GM23338 (cell line): ENCODE data around the gene XRN1. TPM values are rescaled to one million over a fixed set of nuclear protein-coding genes. Genes with fewer than 3 reads are reported as not detected.

Experiments used
- ATAC-seq: fragments of 200-7000 bp; cut with Tn5 transposase; 3 replicates; pipeline ENCODE4 v1.9.1; 2020
- DNase-seq: peaks from one replicate; pipeline ENCODE4 v3.0.0-alpha.2; 2015; ENCODE audit warnings: low spot score
- H2AFZ ChIP-seq: fragments of 200-600 bp; sonication (generic); 2 replicates; pipeline ENCODE4 v1.8.0; 2016; ENCODE audit warnings: antibody characterized with exemption, mild to moderate bottlenecking, moderate library complexity
- H3F3A ChIP-seq: fragments of 200-600 bp; sonication (generic); replicated peaks from 2 replicates; pipeline ENCODE4 v1.8.0; 2017; ENCODE audit warnings: antibody characterized with exemption, mixed run types, low read depth
- H3K27ac ChIP-seq: fragments of 200-600 bp; sonication (generic); 2 replicates; pipeline ENCODE4 v1.6.1; 2016; ENCODE audit warnings: low read depth
- H3K27me3 ChIP-seq: fragments of 200-600 bp; sonication (generic); 2 replicates; pipeline ENCODE4 v1.8.0; 2016; ENCODE audit warnings: mild to moderate bottlenecking, mixed run types, moderate library complexity; ENCODE audit not compliant: insufficient read depth
- H3K36me3 ChIP-seq: fragments of 200-600 bp; sonication (generic); 2 replicates; pipeline ENCODE4 v1.8.0; 2016; ENCODE audit warnings: mild to moderate bottlenecking; ENCODE audit not compliant: insufficient read depth
- H3K4me1 ChIP-seq: fragments of 200-600 bp; sonication (generic); 2 replicates; pipeline ENCODE4 v1.8.0; 2016; ENCODE audit warnings: mild to moderate bottlenecking, moderate library complexity; ENCODE audit not compliant: insufficient read depth
- H3K4me2 ChIP-seq: fragments of 200-600 bp; sonication (generic); 2 replicates; pipeline ENCODE4 v1.7.1; 2017; ENCODE audit warnings: mixed run types
- H3K4me3 ChIP-seq: fragments of 200-600 bp; sonication (generic); 2 replicates; pipeline ENCODE4 v1.6.1; 2016; ENCODE audit warnings: mixed run types
- H3K79me2 ChIP-seq: fragments of 200-600 bp; sonication (generic); replicated peaks from 2 replicates; pipeline ENCODE4 v1.8.0; 2017; ENCODE audit warnings: mild to moderate bottlenecking; ENCODE audit not compliant: insufficient read depth
- H3K9me2 ChIP-seq: fragments of 200-600 bp; sonication (generic); 2 replicates; pipeline ENCODE4 v1.8.0; 2017; ENCODE audit not compliant: insufficient read depth
- H4K20me1 ChIP-seq: fragments of 200-600 bp; sonication (generic); replicated peaks from 2 replicates; pipeline ENCODE4 v1.8.0; 2017; ENCODE audit warnings: mild to moderate bottlenecking; ENCODE audit not compliant: insufficient read depth
- H3K27ac Mint-ChIP-seq: 2 replicates; pipeline ENCODE4 v1.8.0; 2020; ENCODE audit warnings: inconsistent platforms, mild to moderate bottlenecking, moderate library complexity, mixed read lengths
- H3K27me3 Mint-ChIP-seq: 3 replicates; pipeline ENCODE4 v1.8.0; 2022; ENCODE audit warnings: low read depth, mild to moderate bottlenecking, moderate library complexity, mixed read lengths, inconsistent platforms; ENCODE audit not compliant: insufficient read depth, poor library complexity
- H3K36me3 Mint-ChIP-seq: 3 replicates; pipeline ENCODE4 v1.8.0; 2021; ENCODE audit warnings: low read depth, mild to moderate bottlenecking, inconsistent platforms, moderate library complexity, mixed read lengths
- H3K4me1 Mint-ChIP-seq: 3 replicates; pipeline ENCODE4 v1.8.0; 2020; ENCODE audit warnings: mild to moderate bottlenecking, inconsistent platforms, mixed read lengths
- H3K4me3 Mint-ChIP-seq: 3 replicates; pipeline ENCODE4 v1.8.0; 2021; ENCODE audit warnings: moderate library complexity, mild to moderate bottlenecking, inconsistent platforms, mixed read lengths
- H3K9me3 Mint-ChIP-seq: 3 replicates; pipeline ENCODE4 v1.8.0; 2020; ENCODE audit warnings: moderate library complexity, mild to moderate bottlenecking, inconsistent platforms, mixed read lengths
- CREB1 ChIP-seq: fragments of 250-450 bp; sonication (Bioruptor Pico); IDR thresholded peaks from 2 replicates; pipeline ENCODE4 v1.5.0; 2020; ENCODE audit warnings: low read depth, mild to moderate bottlenecking, moderate library complexity
- EZH2 ChIP-seq: fragments of 200-600 bp; sonication (generic); IDR thresholded peaks from one replicate; pipeline ENCODE4 v1.8.0; 2017; ENCODE audit warnings: antibody characterized with exemption, mild to moderate bottlenecking, low read depth; ENCODE audit not compliant: unreplicated experiment
- EZH2phosphoT487 ChIP-seq: fragments of 200-600 bp; sonication (generic); IDR thresholded peaks from one replicate; pipeline ENCODE4 v1.8.1; 2018; ENCODE audit warnings: antibody characterized with exemption; ENCODE audit not compliant: unreplicated experiment
- JUNB ChIP-seq: IDR thresholded peaks from one replicate; pipeline ENCODE4 v1.6.1; 2016; ENCODE audit warnings: antibody characterized with exemption; ENCODE audit not compliant: unreplicated experiment
- NANOG ChIP-seq: IDR thresholded peaks from 2 replicates; pipeline ENCODE4 v1.6.1; 2016; ENCODE audit warnings: antibody characterized with exemption, borderline replicate concordance
- STAT1 ChIP-seq: IDR thresholded peaks from one replicate; pipeline ENCODE4 v1.6.1; 2016; ENCODE audit warnings: antibody characterized with exemption; ENCODE audit not compliant: unreplicated experiment
- ZNF114 ChIP-seq: fragments of 250-450 bp; sonication (Bioruptor Pico); IDR thresholded peaks from 2 replicates; pipeline ENCODE4 v1.5.0; 2020; ENCODE audit warnings: mild to moderate bottlenecking, moderate library complexity
- ZNF331 ChIP-seq: fragments of 250-450 bp; sonication (Bioruptor Pico); IDR thresholded peaks from 2 replicates; pipeline ENCODE4 v1.5.0; 2020; ENCODE audit warnings: low read depth, mild to moderate bottlenecking, moderate library complexity
- polyA plus RNA-seq: library from polyadenylated mRNA; unstranded; fragments of >200 nt; fragmentation: Nextera tagmentation; extraction: Ambion mirVana; gene quantifications from 2 replicates; pipeline ENCODE4 v1.2.1, GENCODE V29; 2016
- total RNA-seq: library from RNA; depleted of rRNA; stranded (reverse); fragments of >200 nt; shearing (Covaris generic); gene quantifications from 2 replicates; pipeline ENCODE4 v1.2.3, GENCODE V29; 2014
- TF ChIP-seq, protein P1 (sequence below), 2 experiments: fragments of 200-600 bp in 1 of 2; sonication (generic) in 1 of 2; conservative IDR thresholded peaks; 2 replicates each; pipeline versions ENCODE4 v1.5.1 to v1.6.1; 2016 to 2017; ENCODE audit warnings: antibody characterized with exemption in 2 of 2, low read depth in 2 of 2, mild to moderate bottlenecking in 2 of 2, moderate library complexity in 1 of 2
- TF ChIP-seq, protein P2 (sequence below): IDR thresholded peaks from 2 replicates; pipeline ENCODE4 v1.6.1; 2016; ENCODE audit warnings: antibody characterized with exemption
- TF ChIP-seq, protein P3 (sequence below): IDR thresholded peaks from one replicate; pipeline ENCODE4 v1.6.1; 2018; ENCODE audit warnings: antibody characterized with exemption; ENCODE audit not compliant: unreplicated experiment

Gene XRN1
- total and polyA plus RNA-seq, 2 experiments from 2014 or later = 10.9 to 16.6 TPM

DNA sequence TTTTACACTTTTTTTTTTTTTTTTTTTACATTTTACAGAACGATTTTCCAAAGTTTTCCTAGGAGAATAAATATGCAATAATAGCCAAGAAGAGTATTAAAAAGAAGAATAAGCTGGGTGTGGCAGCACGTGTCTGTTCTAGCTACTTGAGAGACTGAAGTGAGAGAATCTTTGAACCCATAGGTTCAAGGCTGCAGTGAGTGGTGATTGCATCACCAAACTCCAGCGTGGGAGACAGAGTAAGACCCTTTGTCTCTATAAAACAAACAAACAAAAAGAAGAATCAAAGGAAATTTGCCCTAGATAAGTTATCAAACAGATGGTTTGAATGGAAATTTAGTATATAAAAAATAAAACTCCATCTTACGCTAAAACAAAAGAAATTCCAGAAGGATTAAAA is 13.3 kb downstream of the XRN1 start:
- Mint-ChIP-seq H3K4me3 (no peak overlapping the region), H3K4me1 (peaks cover 2% of the 10 kb centered on the region; the same call in 1 of the 3 replicates), H3K27ac (peak overlapping the region; percentile 86), H3K9me3 (no peaks in the 10 kb centered on the region), H3K36me3 (peaks cover 20% of the 10 kb centered on the region), H3K27me3 (no peaks in the 10 kb centered on the region)
- Histone ChIP-seq H2AFZ (no peak overlapping the region), H3K27ac (no peak overlapping the region), H3K79me2 (peaks cover 28% of the 10 kb centered on the region), H3K4me2 (no peak overlapping the region), H3K9me2 (no peaks in the 10 kb centered on the region), H3K36me3 (peaks cover 4% of the 10 kb centered on the region; the same call in 1 of the 2 replicates), H4K20me1 (peaks cover 2% of the 10 kb centered on the region; the same call in 1 of the 2 replicates), H3K4me1 (no peaks in the 10 kb centered on the region), H3K27me3 (no peaks in the 10 kb centered on the region), H3F3A (no peaks in the 10 kb centered on the region), H3K4me3 (no peak overlapping the region)
- ATAC-seq (no peak), DNase-seq (no peak)
- TF ChIP-seq EZH2 (no peak), JUNB (no peak), ZNF114 (CRISPR knock-in tag) (no peak), EZH2phosphoT487 (no peak)
- TF ChIP-seq, protein P1, sequence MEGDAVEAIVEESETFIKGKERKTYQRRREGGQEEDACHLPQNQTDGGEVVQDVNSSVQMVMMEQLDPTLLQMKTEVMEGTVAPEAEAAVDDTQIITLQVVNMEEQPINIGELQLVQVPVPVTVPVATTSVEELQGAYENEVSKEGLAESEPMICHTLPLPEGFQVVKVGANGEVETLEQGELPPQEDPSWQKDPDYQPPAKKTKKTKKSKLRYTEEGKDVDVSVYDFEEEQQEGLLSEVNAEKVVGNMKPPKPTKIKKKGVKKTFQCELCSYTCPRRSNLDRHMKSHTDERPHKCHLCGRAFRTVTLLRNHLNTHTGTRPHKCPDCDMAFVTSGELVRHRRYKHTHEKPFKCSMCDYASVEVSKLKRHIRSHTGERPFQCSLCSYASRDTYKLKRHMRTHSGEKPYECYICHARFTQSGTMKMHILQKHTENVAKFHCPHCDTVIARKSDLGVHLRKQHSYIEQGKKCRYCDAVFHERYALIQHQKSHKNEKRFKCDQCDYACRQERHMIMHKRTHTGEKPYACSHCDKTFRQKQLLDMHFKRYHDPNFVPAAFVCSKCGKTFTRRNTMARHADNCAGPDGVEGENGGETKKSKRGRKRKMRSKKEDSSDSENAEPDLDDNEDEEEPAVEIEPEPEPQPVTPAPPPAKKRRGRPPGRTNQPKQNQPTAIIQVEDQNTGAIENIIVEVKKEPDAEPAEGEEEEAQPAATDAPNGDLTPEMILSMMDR (conservative IDR thresholded peaks at IDR 0.05; ENCODE audit: low read depth in 2 of 2) = no peak
- TF ChIP-seq, protein P2, sequence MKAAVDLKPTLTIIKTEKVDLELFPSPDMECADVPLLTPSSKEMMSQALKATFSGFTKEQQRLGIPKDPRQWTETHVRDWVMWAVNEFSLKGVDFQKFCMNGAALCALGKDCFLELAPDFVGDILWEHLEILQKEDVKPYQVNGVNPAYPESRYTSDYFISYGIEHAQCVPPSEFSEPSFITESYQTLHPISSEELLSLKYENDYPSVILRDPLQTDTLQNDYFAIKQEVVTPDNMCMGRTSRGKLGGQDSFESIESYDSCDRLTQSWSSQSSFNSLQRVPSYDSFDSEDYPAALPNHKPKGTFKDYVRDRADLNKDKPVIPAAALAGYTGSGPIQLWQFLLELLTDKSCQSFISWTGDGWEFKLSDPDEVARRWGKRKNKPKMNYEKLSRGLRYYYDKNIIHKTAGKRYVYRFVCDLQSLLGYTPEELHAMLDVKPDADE = no peak

DNA sequence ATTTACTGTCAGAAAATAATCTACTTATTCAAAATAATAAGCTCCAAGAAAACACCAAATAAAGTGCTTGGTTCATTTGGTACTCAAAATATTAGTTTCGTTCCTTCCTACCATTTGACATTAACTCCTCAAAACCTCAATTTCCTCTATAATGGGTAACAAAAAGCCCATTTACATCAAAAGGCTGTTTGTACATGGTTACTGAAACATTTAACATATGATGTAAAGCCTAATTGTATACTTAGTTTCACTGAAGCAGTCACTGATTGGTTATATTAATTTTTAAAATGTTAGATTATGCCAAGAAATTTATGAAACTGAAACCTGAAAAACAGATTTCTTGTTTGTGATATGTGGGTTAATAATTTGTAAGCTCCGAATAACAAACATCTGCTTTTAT is 14.7 kb downstream of the XRN1 start:
- DNase-seq = no peak
- Histone ChIP-seq H3K4me1 (no peaks in the 10 kb centered on the region), H3K79me2 (peaks cover 26% of the 10 kb centered on the region), H4K20me1 (peaks cover 2% of the 10 kb centered on the region; the same call in 1 of the 2 replicates), H3K4me2 (no peak overlapping the region), H2AFZ (no peak overlapping the region), H3K27me3 (no peaks in the 10 kb centered on the region), H3F3A (no peaks in the 10 kb centered on the region), H3K9me2 (no peaks in the 10 kb centered on the region), H3K27ac (no peak overlapping the region), H3K36me3 (peaks cover 4% of the 10 kb centered on the region; the same call in 1 of the 2 replicates), H3K4me3 (no peak overlapping the region)
- no peak overlapping the region for H3K4me3 Mint-ChIP-seq
- no peaks in the 10 kb centered on the region for H3K27me3 Mint-ChIP-seq
- no peak for ATAC-seq
- H3K27ac Mint-ChIP-seq = no peak overlapping the region
- H3K36me3 Mint-ChIP-seq = peaks cover 26% of the 10 kb centered on the region
- no peaks in the 10 kb centered on the region for H3K9me3 Mint-ChIP-seq
- peaks cover 2% of the 10 kb centered on the region; the same call in 1 of the 3 replicates for H3K4me1 Mint-ChIP-seq
- TF ChIP-seq, protein P3, sequence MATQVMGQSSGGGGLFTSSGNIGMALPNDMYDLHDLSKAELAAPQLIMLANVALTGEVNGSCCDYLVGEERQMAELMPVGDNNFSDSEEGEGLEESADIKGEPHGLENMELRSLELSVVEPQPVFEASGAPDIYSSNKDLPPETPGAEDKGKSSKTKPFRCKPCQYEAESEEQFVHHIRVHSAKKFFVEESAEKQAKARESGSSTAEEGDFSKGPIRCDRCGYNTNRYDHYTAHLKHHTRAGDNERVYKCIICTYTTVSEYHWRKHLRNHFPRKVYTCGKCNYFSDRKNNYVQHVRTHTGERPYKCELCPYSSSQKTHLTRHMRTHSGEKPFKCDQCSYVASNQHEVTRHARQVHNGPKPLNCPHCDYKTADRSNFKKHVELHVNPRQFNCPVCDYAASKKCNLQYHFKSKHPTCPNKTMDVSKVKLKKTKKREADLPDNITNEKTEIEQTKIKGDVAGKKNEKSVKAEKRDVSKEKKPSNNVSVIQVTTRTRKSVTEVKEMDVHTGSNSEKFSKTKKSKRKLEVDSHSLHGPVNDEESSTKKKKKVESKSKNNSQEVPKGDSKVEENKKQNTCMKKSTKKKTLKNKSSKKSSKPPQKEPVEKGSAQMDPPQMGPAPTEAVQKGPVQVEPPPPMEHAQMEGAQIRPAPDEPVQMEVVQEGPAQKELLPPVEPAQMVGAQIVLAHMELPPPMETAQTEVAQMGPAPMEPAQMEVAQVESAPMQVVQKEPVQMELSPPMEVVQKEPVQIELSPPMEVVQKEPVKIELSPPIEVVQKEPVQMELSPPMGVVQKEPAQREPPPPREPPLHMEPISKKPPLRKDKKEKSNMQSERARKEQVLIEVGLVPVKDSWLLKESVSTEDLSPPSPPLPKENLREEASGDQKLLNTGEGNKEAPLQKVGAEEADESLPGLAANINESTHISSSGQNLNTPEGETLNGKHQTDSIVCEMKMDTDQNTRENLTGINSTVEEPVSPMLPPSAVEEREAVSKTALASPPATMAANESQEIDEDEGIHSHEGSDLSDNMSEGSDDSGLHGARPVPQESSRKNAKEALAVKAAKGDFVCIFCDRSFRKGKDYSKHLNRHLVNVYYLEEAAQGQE = no peak
- no peak for TF ChIP-seq ZNF331 (CRISPR knock-in tag)
- no peak for TF ChIP-seq EZH2
- TF ChIP-seq NANOG = no peak
- TF ChIP-seq STAT1 = no peak
- TF ChIP-seq EZH2phosphoT487 = no peak
- TF ChIP-seq, protein P1 (conservative IDR thresholded peaks at IDR 0.05; ENCODE audit: low read depth in 2 of 2) = no peak
- no peak for TF ChIP-seq JUNB
- TF ChIP-seq CREB1 = no peak
